ENCODE data around the gene ENTPD6. TPM values are rescaled to one million over a fixed set of nuclear protein-coding genes. Genes with fewer than 3 reads are reported as not detected.

ENTPD6 gene
- total and polyA plus RNA-seq, 2 experiments from 2014 or later = 80.4 to 87.1 TPM

DNA sequence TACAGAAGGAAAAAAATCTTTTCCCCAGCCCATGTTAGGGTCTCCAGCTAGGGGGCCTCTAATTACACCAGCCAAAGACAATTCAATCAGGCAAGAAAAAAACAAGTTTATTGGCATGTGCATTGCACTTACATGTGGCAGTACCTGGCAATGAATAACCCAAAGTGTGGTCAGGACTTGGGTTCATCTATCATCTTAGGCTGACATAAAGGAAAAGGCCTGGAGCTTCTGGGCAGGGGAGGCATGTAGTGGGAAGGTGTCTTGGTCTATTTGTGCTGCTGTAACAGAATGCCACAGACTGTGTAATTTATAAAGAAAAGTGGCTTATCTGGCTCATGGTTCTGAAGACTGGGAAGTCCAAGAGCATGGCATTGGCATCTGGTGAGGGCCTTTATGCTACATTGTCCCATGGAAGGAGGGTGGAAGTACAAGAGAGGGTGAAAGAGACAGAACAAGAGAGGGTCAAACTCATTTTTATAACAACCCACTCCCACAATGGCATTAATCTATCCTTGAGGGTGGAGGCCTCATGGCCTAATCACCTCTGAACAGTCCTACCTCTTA lies 48.0 kb downstream of the ENTPD6 start:
- H2AFZ ChIP-seq = no peak overlapping the region
- H3K9me3 ChIP-seq (ENCODE audit: low read depth) = no peaks in the 10 kb centered on the region
- no peaks in the 10 kb centered on the region for H3K9me2 ChIP-seq (replicated peaks; ENCODE audit: insufficient read depth)
- TF ChIP-seq, protein P1, sequence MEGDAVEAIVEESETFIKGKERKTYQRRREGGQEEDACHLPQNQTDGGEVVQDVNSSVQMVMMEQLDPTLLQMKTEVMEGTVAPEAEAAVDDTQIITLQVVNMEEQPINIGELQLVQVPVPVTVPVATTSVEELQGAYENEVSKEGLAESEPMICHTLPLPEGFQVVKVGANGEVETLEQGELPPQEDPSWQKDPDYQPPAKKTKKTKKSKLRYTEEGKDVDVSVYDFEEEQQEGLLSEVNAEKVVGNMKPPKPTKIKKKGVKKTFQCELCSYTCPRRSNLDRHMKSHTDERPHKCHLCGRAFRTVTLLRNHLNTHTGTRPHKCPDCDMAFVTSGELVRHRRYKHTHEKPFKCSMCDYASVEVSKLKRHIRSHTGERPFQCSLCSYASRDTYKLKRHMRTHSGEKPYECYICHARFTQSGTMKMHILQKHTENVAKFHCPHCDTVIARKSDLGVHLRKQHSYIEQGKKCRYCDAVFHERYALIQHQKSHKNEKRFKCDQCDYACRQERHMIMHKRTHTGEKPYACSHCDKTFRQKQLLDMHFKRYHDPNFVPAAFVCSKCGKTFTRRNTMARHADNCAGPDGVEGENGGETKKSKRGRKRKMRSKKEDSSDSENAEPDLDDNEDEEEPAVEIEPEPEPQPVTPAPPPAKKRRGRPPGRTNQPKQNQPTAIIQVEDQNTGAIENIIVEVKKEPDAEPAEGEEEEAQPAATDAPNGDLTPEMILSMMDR (IDR thresholded peaks at IDR 0.05; ENCODE audit: poor library complexity) = no peak
- no peak for TF ChIP-seq EZH2phosphoT487 (IDR thresholded peaks at IDR 0.05; ENCODE audit: low read depth, severe bottlenecking, unreplicated experiment)
- no peak for TF ChIP-seq EZH2 (IDR thresholded peaks at IDR 0.05; ENCODE audit: borderline replicate concordance)
- no peak overlapping the region for H3K4me2 ChIP-seq
- H3K27ac ChIP-seq = no peak overlapping the region
- peaks cover 19% of the 10 kb centered on the region for H3K4me1 ChIP-seq (ENCODE audit: insufficient read depth)
- no peak overlapping the region for H3K4me3 ChIP-seq
- no peaks in the 10 kb centered on the region for H3K27me3 ChIP-seq
- no peaks in the 10 kb centered on the region for H3K79me2 ChIP-seq
- H4K20me1 ChIP-seq (ENCODE audit: insufficient read depth, poor library complexity, severe bottlenecking) = no peaks in the 10 kb centered on the region
- DNase-seq (ENCODE audit: low spot score) = no peak
- no peaks in the 10 kb centered on the region for H3K36me3 ChIP-seq (replicated peaks; ENCODE audit: insufficient read depth, low read depth)

- Histone ChIP-seq H3K4me2 (no peak overlapping the region), H3K9me2 (replicated peaks; ENCODE audit: insufficient read depth) (no peaks in the 10 kb centered on the region), H3K36me3 (replicated peaks; ENCODE audit: insufficient read depth, low read depth) (no peaks in the 10 kb centered on the region), H3K4me3 (no peak overlapping the region), H3K27me3 (no peaks in the 10 kb centered on the region), H3K9me3 (ENCODE audit: low read depth) (no peaks in the 10 kb centered on the region), H3K4me1 (ENCODE audit: insufficient read depth) (peaks cover 19% of the 10 kb centered on the region), H3K27ac (no peak overlapping the region), H4K20me1 (ENCODE audit: insufficient read depth, poor library complexity, severe bottlenecking) (no peaks in the 10 kb centered on the region), H2AFZ (no peak overlapping the region), H3K79me2 (peaks cover 13% of the 10 kb centered on the region)
- DNase-seq (ENCODE audit: low spot score) = no peak
- TF ChIP-seq, protein P1 (IDR thresholded peaks at IDR 0.05; ENCODE audit: poor library complexity) = no peak
- TF ChIP-seq EZH2 (IDR thresholded peaks at IDR 0.05; ENCODE audit: borderline replicate concordance) = no peak
- TF ChIP-seq EZH2phosphoT487 (IDR thresholded peaks at IDR 0.05; ENCODE audit: low read depth, severe bottlenecking, unreplicated experiment) = no peak
- 99% methylated on average over 5 of the region's 5 CpGs for WGBS (ENCODE audit: low lambda C conversion rate, missing lambda C conversion rate)
Measured at GRCh38 chr20:25244976-25245375, 49.5 kb downstream of the ENTPD6 start.

DNA sequence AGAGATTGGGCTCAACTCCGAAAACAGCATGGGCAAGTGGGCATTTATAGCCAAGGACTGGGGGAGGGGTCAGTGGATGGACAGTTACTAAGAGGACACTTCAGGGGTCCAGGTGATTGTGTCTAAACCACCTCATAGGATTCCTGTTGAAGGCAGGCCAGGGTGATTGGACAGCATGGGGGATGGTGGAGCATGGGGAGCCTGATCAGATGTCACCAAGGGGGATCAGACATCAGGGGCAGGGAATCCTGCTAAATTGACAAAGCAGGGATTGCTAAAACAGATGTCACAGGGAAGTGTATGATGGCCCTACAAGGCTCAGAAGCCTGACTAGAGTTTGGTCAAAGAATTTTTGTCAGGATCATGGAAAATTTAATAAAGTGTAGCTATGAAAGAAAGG lies 49.9 kb downstream of the ENTPD6 start:
- H3K36me3 ChIP-seq (replicated peaks; ENCODE audit: insufficient read depth, low read depth) = no peaks in the 10 kb centered on the region
- TF ChIP-seq, protein P1 (IDR thresholded peaks at IDR 0.05; ENCODE audit: poor library complexity) = no peak
- TF ChIP-seq EZH2phosphoT487 (IDR thresholded peaks at IDR 0.05; ENCODE audit: low read depth, severe bottlenecking, unreplicated experiment) (no peak), EZH2 (IDR thresholded peaks at IDR 0.05; ENCODE audit: borderline replicate concordance) (no peak)
- H3K4me2 ChIP-seq = no peak overlapping the region
- H3K79me2 ChIP-seq = peaks cover 18% of the 10 kb centered on the region
- H3K27me3 ChIP-seq = no peaks in the 10 kb centered on the region
- peak overlapping the region; percentile 0 for H3K27ac ChIP-seq
- no peak overlapping the region for H2AFZ ChIP-seq
- peaks cover 23% of the 10 kb centered on the region for H3K4me1 ChIP-seq (ENCODE audit: insufficient read depth)
- DNase-seq (ENCODE audit: low spot score) = no peak
- WGBS (ENCODE audit: low lambda C conversion rate, missing lambda C conversion rate) = 85% methylated on average over 1 of the region's 1 CpG
- H3K9me3 ChIP-seq (ENCODE audit: low read depth) = no peaks in the 10 kb centered on the region
- H3K4me3 ChIP-seq = no peak overlapping the region
- H3K9me2 ChIP-seq (replicated peaks; ENCODE audit: insufficient read depth) = no peaks in the 10 kb centered on the region
- no peaks in the 10 kb centered on the region for H4K20me1 ChIP-seq (ENCODE audit: insufficient read depth, poor library complexity, severe bottlenecking)
